ENCODE data around the gene DIAPH2.

DNA sequence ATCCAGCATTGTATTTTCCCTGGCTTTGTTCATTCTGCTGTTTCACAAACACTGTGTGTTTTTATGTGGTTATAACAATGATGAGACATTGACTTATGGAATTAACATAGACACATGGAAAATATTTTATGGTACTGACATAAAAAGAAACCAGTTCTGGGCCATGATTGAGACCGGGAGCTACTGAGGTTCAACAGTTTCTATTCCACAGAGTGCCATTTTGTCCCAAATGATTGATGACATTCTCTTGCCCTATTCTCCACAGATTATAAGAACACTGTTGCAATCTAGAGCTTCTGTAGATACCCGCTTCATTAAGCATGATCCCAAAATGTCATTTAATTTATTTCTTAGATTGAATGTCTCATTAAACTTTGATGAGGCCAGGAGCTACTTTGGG is 525.9 kb downstream of the DIAPH2 start:
- TF ChIP-seq, protein P1, sequence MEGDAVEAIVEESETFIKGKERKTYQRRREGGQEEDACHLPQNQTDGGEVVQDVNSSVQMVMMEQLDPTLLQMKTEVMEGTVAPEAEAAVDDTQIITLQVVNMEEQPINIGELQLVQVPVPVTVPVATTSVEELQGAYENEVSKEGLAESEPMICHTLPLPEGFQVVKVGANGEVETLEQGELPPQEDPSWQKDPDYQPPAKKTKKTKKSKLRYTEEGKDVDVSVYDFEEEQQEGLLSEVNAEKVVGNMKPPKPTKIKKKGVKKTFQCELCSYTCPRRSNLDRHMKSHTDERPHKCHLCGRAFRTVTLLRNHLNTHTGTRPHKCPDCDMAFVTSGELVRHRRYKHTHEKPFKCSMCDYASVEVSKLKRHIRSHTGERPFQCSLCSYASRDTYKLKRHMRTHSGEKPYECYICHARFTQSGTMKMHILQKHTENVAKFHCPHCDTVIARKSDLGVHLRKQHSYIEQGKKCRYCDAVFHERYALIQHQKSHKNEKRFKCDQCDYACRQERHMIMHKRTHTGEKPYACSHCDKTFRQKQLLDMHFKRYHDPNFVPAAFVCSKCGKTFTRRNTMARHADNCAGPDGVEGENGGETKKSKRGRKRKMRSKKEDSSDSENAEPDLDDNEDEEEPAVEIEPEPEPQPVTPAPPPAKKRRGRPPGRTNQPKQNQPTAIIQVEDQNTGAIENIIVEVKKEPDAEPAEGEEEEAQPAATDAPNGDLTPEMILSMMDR (IDR thresholded peaks at IDR 0.05): no peak
- no peak for TF ChIP-seq POLR2AphosphoS5 (IDR thresholded peaks at IDR 0.05)
